Measurements from ENCODE around the gene SPTBN4. TPM values are rescaled to one million over a fixed set of nuclear protein-coding genes. Genes with fewer than 3 reads are reported as not detected.

The SPTBN4 gene
- total RNA-seq, 4 donors from 2014 or later: 0.18 to 6.6 (median 2.0) TPM

- Histone ChIP-seq H3K4me1 (no peaks in the 10 kb centered on the region), H3K9me3 (no peaks in the 10 kb centered on the region), H3K4me3 (no peak overlapping the region), H3K27me3 (no peaks in the 10 kb centered on the region), H3K27ac (no peak overlapping the region), H3K36me3 (no peaks in the 10 kb centered on the region)
- no peak for DNase-seq
- no peak for TF ChIP-seq POLR2A (IDR thresholded peaks at IDR 0.05)
- TF ChIP-seq, protein P1, sequence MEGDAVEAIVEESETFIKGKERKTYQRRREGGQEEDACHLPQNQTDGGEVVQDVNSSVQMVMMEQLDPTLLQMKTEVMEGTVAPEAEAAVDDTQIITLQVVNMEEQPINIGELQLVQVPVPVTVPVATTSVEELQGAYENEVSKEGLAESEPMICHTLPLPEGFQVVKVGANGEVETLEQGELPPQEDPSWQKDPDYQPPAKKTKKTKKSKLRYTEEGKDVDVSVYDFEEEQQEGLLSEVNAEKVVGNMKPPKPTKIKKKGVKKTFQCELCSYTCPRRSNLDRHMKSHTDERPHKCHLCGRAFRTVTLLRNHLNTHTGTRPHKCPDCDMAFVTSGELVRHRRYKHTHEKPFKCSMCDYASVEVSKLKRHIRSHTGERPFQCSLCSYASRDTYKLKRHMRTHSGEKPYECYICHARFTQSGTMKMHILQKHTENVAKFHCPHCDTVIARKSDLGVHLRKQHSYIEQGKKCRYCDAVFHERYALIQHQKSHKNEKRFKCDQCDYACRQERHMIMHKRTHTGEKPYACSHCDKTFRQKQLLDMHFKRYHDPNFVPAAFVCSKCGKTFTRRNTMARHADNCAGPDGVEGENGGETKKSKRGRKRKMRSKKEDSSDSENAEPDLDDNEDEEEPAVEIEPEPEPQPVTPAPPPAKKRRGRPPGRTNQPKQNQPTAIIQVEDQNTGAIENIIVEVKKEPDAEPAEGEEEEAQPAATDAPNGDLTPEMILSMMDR (IDR thresholded peaks at IDR 0.05): no peak
Measured at GRCh38 chr19:40501599-40501998, 34.8 kb downstream of the SPTBN4 start.

DNA sequence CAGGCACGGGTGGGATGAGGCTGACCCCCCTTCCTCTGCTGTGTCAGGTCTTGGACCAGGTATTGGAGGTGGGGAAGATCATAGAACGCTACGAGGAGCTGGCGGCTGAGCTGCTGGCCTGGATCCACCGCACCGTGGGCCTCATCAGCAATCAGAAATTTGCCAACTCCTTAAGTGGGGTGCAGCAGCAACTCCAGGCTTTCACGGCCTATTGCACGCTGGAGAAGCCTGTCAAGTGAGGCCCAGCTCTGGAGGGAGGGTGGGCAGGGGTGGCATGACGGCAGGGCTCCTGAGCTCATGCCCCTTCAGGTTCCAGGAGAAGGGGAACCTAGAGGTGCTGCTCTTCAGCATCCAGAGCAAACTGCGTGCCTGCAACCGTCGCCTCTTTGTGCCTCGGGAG is 35.3 kb downstream of the SPTBN4 start:
- no peaks in the 10 kb centered on the region for H3K36me3 ChIP-seq
- no peak for DNase-seq
- no peak overlapping the region for H3K4me3 ChIP-seq
- TF ChIP-seq POLR2A (IDR thresholded peaks at IDR 0.05): no peak
- TF ChIP-seq, protein P1 (IDR thresholded peaks at IDR 0.05): no peak
- no peaks in the 10 kb centered on the region for H3K9me3 ChIP-seq
- H3K4me1 ChIP-seq: no peaks in the 10 kb centered on the region
- no peaks in the 10 kb centered on the region for H3K27me3 ChIP-seq
- H3K27ac ChIP-seq: no peak overlapping the region

GRCh38 chr19:40502647-40503319 is 36.0 kb downstream of the SPTBN4 start:
- TF ChIP-seq, protein P1 (IDR thresholded peaks at IDR 0.05): peak in 3 of 6 experiments; percentile 36 to 46 (median 46)
- TF ChIP-seq POLR2A (IDR thresholded peaks at IDR 0.05): no peak
- DNase-seq: peak in 1 of 3 donors; percentile 53

GRCh38 chr19:40503320-40503695 is 36.5 kb downstream of the SPTBN4 start:
- no peaks in the 10 kb centered on the region for H3K4me1 ChIP-seq
- no peaks in the 10 kb centered on the region for H3K27me3 ChIP-seq
- no peak overlapping the region for H3K27ac ChIP-seq
- TF ChIP-seq POLR2A (IDR thresholded peaks at IDR 0.05): no peak
- TF ChIP-seq, protein P1 (IDR thresholded peaks at IDR 0.05): no peak
- no peaks in the 10 kb centered on the region for H3K9me3 ChIP-seq
- no peak for DNase-seq
- no peak overlapping the region for H3K4me3 ChIP-seq
- H3K36me3 ChIP-seq: no peaks in the 10 kb centered on the region

More at GRCh38 chr19:40502647-40503319, 36.0 kb downstream of the SPTBN4 start:
- Histone ChIP-seq H3K4me1 (no peaks in the 10 kb centered on the region), H3K27ac (no peak overlapping the region), H3K36me3 (no peaks in the 10 kb centered on the region), H3K4me3 (no peak overlapping the region), H3K27me3 (no peaks in the 10 kb centered on the region), H3K9me3 (no peaks in the 10 kb centered on the region)

DNA sequence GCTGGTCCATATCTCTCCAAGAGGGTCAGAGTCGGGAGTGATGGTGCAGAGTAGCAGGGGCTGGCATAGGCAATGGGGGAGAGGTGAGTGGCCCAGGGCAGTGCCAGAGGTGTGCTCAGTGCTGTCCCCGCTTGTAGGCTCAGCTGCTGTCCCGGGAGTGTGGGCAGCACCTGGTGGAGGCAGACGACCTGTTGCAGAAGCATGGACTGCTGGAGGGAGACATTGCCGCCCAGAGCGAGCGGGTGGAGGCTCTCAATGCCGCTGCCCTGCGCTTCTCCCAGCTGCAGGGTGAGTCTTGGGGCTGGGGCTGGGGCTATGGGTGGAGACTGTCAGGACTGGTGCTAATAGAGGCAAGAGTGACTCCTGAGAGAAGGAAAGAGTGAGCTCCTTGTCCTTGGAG is 39.3 kb downstream of the SPTBN4 start:
- Histone ChIP-seq H3K27ac (no peak overlapping the region), H3K27me3 (no peaks in the 10 kb centered on the region), H3K36me3 (no peaks in the 10 kb centered on the region), H3K4me1 (no peaks in the 10 kb centered on the region), H3K9me3 (no peaks in the 10 kb centered on the region), H3K4me3 (no peak overlapping the region)
- DNase-seq: no peak
- TF ChIP-seq, protein P1 (IDR thresholded peaks at IDR 0.05): no peak
- TF ChIP-seq POLR2A (IDR thresholded peaks at IDR 0.05): no peak

Data from Peyer's patch (tissue), 4 donors.